Measurements from ENCODE around the gene NSUN3. TPM values are rescaled to one million over a fixed set of nuclear protein-coding genes. Genes with fewer than 3 reads are reported as not detected.
A peak's percentile ranks its signal among the peaks of the same experiment; 100 is the strongest.

NSUN3 gene
- total and polyA plus RNA-seq, 4 donors, result 5.1 to 61.0 (median 9.3) TPM

DNA sequence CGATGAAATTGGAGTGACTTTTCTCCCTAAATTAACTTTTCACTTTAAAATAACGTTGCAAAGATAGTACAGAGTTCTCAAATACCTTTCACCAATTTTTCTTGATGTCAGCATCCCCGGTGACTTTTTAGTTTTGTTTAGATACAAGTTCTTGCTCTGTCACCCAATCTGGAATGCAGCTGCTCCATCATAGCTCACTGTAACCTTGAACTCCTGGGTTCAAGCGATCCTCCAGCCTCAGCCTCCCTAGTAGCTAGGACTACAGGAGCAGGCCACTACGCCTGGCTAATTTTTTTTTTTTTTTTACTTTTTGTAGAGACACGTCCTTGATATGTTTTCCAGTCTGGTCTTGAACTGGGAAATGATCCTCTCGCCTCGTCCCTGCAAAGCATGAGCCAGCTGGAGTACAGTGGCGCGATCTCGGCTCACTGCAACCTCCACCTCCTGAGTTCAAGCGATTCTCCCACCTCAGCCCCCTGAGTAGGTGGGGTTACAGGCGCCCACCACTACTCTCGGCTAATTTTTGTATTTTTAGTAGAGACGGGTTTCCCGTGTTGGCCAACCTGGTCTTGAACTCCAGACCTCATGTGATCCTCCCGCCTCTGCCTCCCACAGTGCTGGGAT is 747 bp downstream of the NSUN3 start:
- Histone ChIP-seq H3K4me3 (peak overlapping the region; percentile 73), H3K27me3 (ENCODE audit: control insufficient read depth in 3 of 3, insufficient read depth in 3 of 3, low read length in 2 of 3) (no peaks in the 10 kb centered on the region), H3K4me1 (ENCODE audit: control insufficient read depth in 5 of 5, insufficient read depth in 5 of 5, low read length in 5 of 5) (peaks cover 0 to 22% (median 5%) of the 10 kb centered on the region in 5 donors), H3K36me3 (ENCODE audit: control insufficient read depth in 4 of 4, insufficient read depth in 4 of 4, low read length in 4 of 4) (peaks cover 7 to 21% (median 13%) of the 10 kb centered on the region in 4 donors), H3K27ac (ENCODE audit: low read depth in 1 of 2, low read length in 1 of 2) (peak overlapping the region; percentile 98 to 99), H3K9ac (ENCODE audit: insufficient read depth in 1 of 2, low read length in 2 of 2) (peak overlapping the region; percentile 74 to 96), H3K9me3 (ENCODE audit: control insufficient read depth in 4 of 4, insufficient read depth in 3 of 4, low read length in 3 of 4) (no peaks in the 10 kb centered on the region)
- ATAC-seq (ENCODE audit: insufficient read depth, low FRiP score), result no peak
- peak in 1 of 3 donors; percentile 30 for DNase-seq
- TF ChIP-seq, protein P1, sequence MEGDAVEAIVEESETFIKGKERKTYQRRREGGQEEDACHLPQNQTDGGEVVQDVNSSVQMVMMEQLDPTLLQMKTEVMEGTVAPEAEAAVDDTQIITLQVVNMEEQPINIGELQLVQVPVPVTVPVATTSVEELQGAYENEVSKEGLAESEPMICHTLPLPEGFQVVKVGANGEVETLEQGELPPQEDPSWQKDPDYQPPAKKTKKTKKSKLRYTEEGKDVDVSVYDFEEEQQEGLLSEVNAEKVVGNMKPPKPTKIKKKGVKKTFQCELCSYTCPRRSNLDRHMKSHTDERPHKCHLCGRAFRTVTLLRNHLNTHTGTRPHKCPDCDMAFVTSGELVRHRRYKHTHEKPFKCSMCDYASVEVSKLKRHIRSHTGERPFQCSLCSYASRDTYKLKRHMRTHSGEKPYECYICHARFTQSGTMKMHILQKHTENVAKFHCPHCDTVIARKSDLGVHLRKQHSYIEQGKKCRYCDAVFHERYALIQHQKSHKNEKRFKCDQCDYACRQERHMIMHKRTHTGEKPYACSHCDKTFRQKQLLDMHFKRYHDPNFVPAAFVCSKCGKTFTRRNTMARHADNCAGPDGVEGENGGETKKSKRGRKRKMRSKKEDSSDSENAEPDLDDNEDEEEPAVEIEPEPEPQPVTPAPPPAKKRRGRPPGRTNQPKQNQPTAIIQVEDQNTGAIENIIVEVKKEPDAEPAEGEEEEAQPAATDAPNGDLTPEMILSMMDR (IDR thresholded peaks at IDR 0.05; ENCODE audit: control extremely low read depth, extremely low read depth), result no peak
- WGBS, 2 donors, result 51 to 54% methylated on average over 17 of the region's 17 CpGs

DNA sequence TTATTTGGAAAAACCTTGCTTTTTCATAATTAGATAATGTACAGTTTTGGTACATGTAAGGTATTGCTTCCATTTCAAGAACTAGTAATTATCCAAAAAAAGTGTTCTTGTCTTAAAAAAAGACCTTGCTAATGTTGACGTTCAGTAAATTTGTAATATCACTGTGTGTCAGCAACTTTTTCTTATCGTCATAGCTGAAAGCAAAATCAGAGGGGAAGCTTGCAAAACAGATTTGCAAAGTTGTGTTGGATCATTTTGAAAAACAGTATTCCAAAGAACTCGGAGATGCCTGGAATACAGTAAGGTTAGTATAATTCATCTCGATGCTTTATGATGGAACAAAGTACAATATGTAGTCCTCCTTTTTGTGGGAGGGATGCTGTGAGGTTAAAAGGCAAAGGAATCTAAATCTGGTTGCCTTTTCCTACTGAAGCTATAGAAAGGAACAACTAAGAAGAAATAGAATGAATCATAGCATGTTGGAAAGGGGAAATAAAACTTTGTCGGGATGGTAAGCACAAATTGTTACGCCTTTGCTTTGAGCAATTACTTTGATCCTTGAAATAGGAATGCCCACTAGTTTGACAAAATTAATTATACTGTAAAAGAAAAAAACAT is 1.5 kb downstream of the NSUN3 start:
- Histone ChIP-seq H3K9ac (ENCODE audit: insufficient read depth in 1 of 2, low read length in 2 of 2) (peak overlapping the region in 1 of 2 donors; percentile 26), H3K4me3 (no peak overlapping the region), H3K4me1 (ENCODE audit: control insufficient read depth in 5 of 5, insufficient read depth in 5 of 5, low read length in 5 of 5) (peaks cover 0 to 22% (median 5%) of the 10 kb centered on the region in 5 donors), H3K9me3 (ENCODE audit: control insufficient read depth in 4 of 4, insufficient read depth in 3 of 4, low read length in 3 of 4) (no peaks in the 10 kb centered on the region), H3K27me3 (ENCODE audit: control insufficient read depth in 3 of 3, insufficient read depth in 3 of 3, low read length in 2 of 3) (no peaks in the 10 kb centered on the region), H3K36me3 (ENCODE audit: control insufficient read depth in 4 of 4, insufficient read depth in 4 of 4, low read length in 4 of 4) (peaks cover 3 to 21% (median 13%) of the 10 kb centered on the region in 4 donors), H3K27ac (ENCODE audit: low read depth in 1 of 2, low read length in 1 of 2) (no peak overlapping the region)
- TF ChIP-seq, protein P1 (IDR thresholded peaks at IDR 0.05; ENCODE audit: control extremely low read depth, extremely low read depth), result no peak
- 59 to 69% methylated on average over 6 of the region's 6 CpGs for WGBS, 2 donors
- ATAC-seq (ENCODE audit: insufficient read depth, low FRiP score) (no peak), DNase-seq (no peak)

DNA sequence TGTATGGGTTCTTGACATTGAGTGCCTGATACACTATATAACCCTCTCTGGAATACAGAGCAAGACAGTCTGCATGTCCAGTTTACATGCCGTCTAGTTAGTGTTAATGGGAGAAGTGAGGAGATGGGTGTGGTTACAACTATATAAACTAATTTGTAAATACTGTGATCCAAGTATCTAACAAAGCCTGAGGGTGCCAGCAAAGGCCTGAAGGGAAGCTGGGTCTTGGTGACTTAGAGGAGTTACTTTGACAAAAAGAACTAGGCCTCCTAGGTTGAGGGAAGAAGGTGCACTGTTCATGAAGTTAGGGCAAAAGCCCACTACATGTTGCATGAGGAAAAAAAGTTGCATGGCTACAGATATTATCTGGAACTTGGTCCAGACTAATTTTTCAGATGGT is 2.3 kb downstream of the NSUN3 start:
- TF ChIP-seq, protein P1 (IDR thresholded peaks at IDR 0.05; ENCODE audit: control extremely low read depth, extremely low read depth), result no peak
- Histone ChIP-seq H3K4me3 (no peak overlapping the region), H3K4me1 (ENCODE audit: control insufficient read depth in 5 of 5, insufficient read depth in 5 of 5, low read length in 5 of 5) (peaks cover 0 to 22% (median 5%) of the 10 kb centered on the region in 5 donors), H3K36me3 (ENCODE audit: control insufficient read depth in 4 of 4, insufficient read depth in 4 of 4, low read length in 4 of 4) (peaks cover 0 to 16% (median 13%) of the 10 kb centered on the region in 4 donors), H3K27me3 (ENCODE audit: control insufficient read depth in 3 of 3, insufficient read depth in 3 of 3, low read length in 2 of 3) (no peaks in the 10 kb centered on the region), H3K27ac (ENCODE audit: low read depth in 1 of 2, low read length in 1 of 2) (no peak overlapping the region), H3K9ac (ENCODE audit: insufficient read depth in 1 of 2, low read length in 2 of 2) (no peak overlapping the region), H3K9me3 (ENCODE audit: control insufficient read depth in 4 of 4, insufficient read depth in 3 of 4, low read length in 3 of 4) (no peaks in the 10 kb centered on the region)
- ATAC-seq (ENCODE audit: insufficient read depth, low FRiP score) (no peak), DNase-seq (no peak)
- WGBS, 2 donors, result 43 to 58% methylated on average over 1 of the region's 1 CpG

Data from lung (tissue), 12 donors.